Measurements from ENCODE around the gene JAM3. TPM values are rescaled to one million over a fixed set of nuclear protein-coding genes. Genes with fewer than 3 reads are reported as not detected.

Gene JAM3
- total RNA-seq, 2 donors from 2014 or later, result 86.6 to 92.2 TPM

DNA sequence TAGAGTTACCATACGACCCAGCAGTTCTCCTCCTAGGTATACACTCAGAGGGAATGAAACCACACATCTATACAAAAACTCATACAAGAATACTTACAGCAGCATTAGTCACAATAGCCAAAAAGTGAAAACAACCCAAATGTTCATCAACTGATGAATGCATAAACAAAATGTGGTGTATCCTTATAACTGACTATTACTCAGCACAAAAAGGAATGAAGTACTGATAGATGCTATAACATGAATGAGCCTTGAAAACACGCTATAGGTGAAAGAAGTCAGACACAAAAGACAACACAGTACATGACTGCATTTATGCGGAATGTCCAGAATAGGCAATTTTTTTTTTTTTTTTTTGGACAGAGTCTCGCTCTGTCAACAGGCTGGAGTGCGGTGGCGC, 131.8 kb downstream of the JAM3 start:
- intact Hi-C loops (cut with DNase I), result no loop called here
- DNase-seq (ENCODE audit: low spot score), result no peak

Other genes starting within 250 kb of the JAM3 start
- gene SPATA19, start 223.6 kb upstream of the JAM3 start, total RNA-seq, result not detected
- gene IGSF9B, start 112.1 kb upstream of the JAM3 start, total RNA-seq, result 10 to 100 TPM; 45.0 to 57.8 TPM
- gene NCAPD3, start 154.9 kb downstream of the JAM3 start, total RNA-seq, result 10 to 100 TPM; 12.6 to 15.2 TPM
- gene VPS26B, start 155.6 kb downstream of the JAM3 start, total RNA-seq, result 10 to 100 TPM; 30.7 to 34.1 TPM
- 10 to 100 TPM; 21.0 to 37.3 TPM for gene THYN1, start 184.3 kb downstream of the JAM3 start, total RNA-seq
- gene ACAD8, start 184.5 kb downstream of the JAM3 start, total RNA-seq, result 10 to 100 TPM; 12.9 to 16.9 TPM
- not detected for gene GLB1L3, start 207.3 kb downstream of the JAM3 start, total RNA-seq